ENCODE data around the gene VWC2. TPM values are rescaled to one million over a fixed set of nuclear protein-coding genes. Genes with fewer than 3 reads are reported as not detected.

Gene VWC2
- total and polyA plus RNA-seq, 2 of the 8 experiments (the other 6 are each of a cell fraction or from before 2014, with no cell fraction given) = 0.24 to 0.30 TPM

DNA sequence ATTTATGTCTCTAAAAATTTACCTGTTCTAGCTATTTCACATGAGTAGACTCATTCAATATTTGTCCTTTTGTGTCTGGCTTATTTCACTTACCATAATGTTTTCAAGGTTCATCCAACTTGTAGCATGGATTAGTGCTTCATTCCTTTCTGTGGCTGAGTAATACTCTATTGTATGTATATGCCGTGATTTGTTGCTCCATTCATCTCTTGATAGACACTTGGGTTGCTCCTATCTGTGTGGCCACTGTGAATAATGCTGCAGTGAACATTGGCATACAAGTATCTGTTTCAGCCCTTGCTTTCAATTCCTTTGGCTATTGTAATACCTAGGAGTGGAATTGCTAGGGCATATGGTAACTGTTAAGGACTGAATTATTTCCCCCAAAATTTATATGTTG is 86.9 kb downstream of the VWC2 start (continued):
- TF ChIP-seq BACH1 (IDR thresholded peaks at IDR 0.05; ENCODE audit: low read length) (no peak), RXRA (IDR thresholded peaks at IDR 0.05; ENCODE audit: insufficient read depth, low read depth, low read length) (no peak)

All from H1 (cell line).